ENCODE results near the gene SNRNP40.
"Not testable (repeated sequence)": the region's sequence is repeated elsewhere in the genome, so short reads cannot be mapped to it uniquely, and the experiment has no call there.

Gene SNRNP40

GRCh38 chr1:31308036-31308435 is 11.4 kb upstream of the SNRNP40 start:
- Histone ChIP-seq H3K9me3 (ENCODE audit: control insufficient read depth, insufficient read depth, low read length) (no peaks in the 10 kb centered on the region), H3K9ac (ENCODE audit: low read depth, low read length) (no peak overlapping the region), H3K36me3 (ENCODE audit: control insufficient read depth, insufficient read depth, low read length) (peaks cover 9% of the 10 kb centered on the region), H3K4me1 (ENCODE audit: control insufficient read depth, insufficient read depth, low read length) (no peaks in the 10 kb centered on the region), H3K4me3 (ENCODE audit: low read depth, low read length) (no peak overlapping the region), H3K27me3 (ENCODE audit: control insufficient read depth, insufficient read depth, low read length) (no peaks in the 10 kb centered on the region)

- peaks cover 9% of the 10 kb centered on the region for H3K36me3 ChIP-seq (ENCODE audit: control insufficient read depth, insufficient read depth, low read length)
- H3K4me1 ChIP-seq (ENCODE audit: control insufficient read depth, insufficient read depth, low read length), result no peaks in the 10 kb centered on the region
- no peaks in the 10 kb centered on the region for H3K9me3 ChIP-seq (ENCODE audit: control insufficient read depth, insufficient read depth, low read length)
- H3K27me3 ChIP-seq (ENCODE audit: control insufficient read depth, insufficient read depth, low read length), result no peaks in the 10 kb centered on the region
- no peak overlapping the region for H3K4me3 ChIP-seq (ENCODE audit: low read depth, low read length)
- H3K9ac ChIP-seq (ENCODE audit: low read depth, low read length), result no peak overlapping the region
Observed at GRCh38 chr1:31306278-31306677, 9.7 kb upstream of the SNRNP40 start.

GRCh38 chr1:31302709-31303441 is 6.3 kb upstream of the SNRNP40 start:
- Histone ChIP-seq H3K27me3 (ENCODE audit: control insufficient read depth, insufficient read depth, low read length) (no peaks in the 10 kb centered on the region), H3K4me1 (ENCODE audit: control insufficient read depth, insufficient read depth, low read length) (peaks cover 2% of the 10 kb centered on the region), H3K9ac (ENCODE audit: low read depth, low read length) (no peak overlapping the region), H3K9me3 (ENCODE audit: control insufficient read depth, insufficient read depth, low read length) (no peaks in the 10 kb centered on the region), H3K36me3 (ENCODE audit: control insufficient read depth, insufficient read depth, low read length) (no peaks in the 10 kb centered on the region), H3K4me3 (ENCODE audit: low read depth, low read length) (no peak overlapping the region)

- no peak overlapping the region for H3K4me3 ChIP-seq (ENCODE audit: low read depth, low read length)
- H3K9me3 ChIP-seq (ENCODE audit: control insufficient read depth, insufficient read depth, low read length), result no peaks in the 10 kb centered on the region
- no peak overlapping the region for H3K9ac ChIP-seq (ENCODE audit: low read depth, low read length)
- H3K4me1 ChIP-seq (ENCODE audit: control insufficient read depth, insufficient read depth, low read length), result peaks cover 8% of the 10 kb centered on the region
- H3K36me3 ChIP-seq (ENCODE audit: control insufficient read depth, insufficient read depth, low read length), result no peaks in the 10 kb centered on the region
- H3K27me3 ChIP-seq (ENCODE audit: control insufficient read depth, insufficient read depth, low read length), result no peaks in the 10 kb centered on the region
Observed at GRCh38 chr1:31300193-31300592, 3.6 kb upstream of the SNRNP40 start.

- no peaks in the 10 kb centered on the region for H3K9me3 ChIP-seq (ENCODE audit: control insufficient read depth, insufficient read depth, low read length)
- no peak overlapping the region for H3K9ac ChIP-seq (ENCODE audit: low read depth, low read length)
- H3K27me3 ChIP-seq (ENCODE audit: control insufficient read depth, insufficient read depth, low read length), result no peaks in the 10 kb centered on the region
- H3K4me1 ChIP-seq (ENCODE audit: control insufficient read depth, insufficient read depth, low read length), result peaks cover 8% of the 10 kb centered on the region
- no peak overlapping the region for H3K4me3 ChIP-seq (ENCODE audit: low read depth, low read length)
- H3K36me3 ChIP-seq (ENCODE audit: control insufficient read depth, insufficient read depth, low read length), result no peaks in the 10 kb centered on the region
Observed at GRCh38 chr1:31299365-31299764, 2.8 kb upstream of the SNRNP40 start.

GRCh38 chr1:31297277-31298247 is 974 bp upstream of the SNRNP40 start:
- Histone ChIP-seq H3K9me3 (ENCODE audit: control insufficient read depth, insufficient read depth, low read length) (no peaks in the 10 kb centered on the region), H3K36me3 (ENCODE audit: control insufficient read depth, insufficient read depth, low read length) (peaks cover 7% of the 10 kb centered on the region), H3K4me3 (ENCODE audit: low read depth, low read length) (peak overlapping the region; percentile 89), H3K4me1 (ENCODE audit: control insufficient read depth, insufficient read depth, low read length) (peaks cover 8% of the 10 kb centered on the region), H3K27me3 (ENCODE audit: control insufficient read depth, insufficient read depth, low read length) (no peaks in the 10 kb centered on the region), H3K9ac (ENCODE audit: low read depth, low read length) (peak overlapping the region; percentile 89)

- Histone ChIP-seq H3K9ac (ENCODE audit: low read depth, low read length) (peak overlapping the region; percentile 96), H3K4me3 (ENCODE audit: low read depth, low read length) (peak overlapping the region; percentile 76), H3K4me1 (ENCODE audit: control insufficient read depth, insufficient read depth, low read length) (peaks cover 8% of the 10 kb centered on the region), H3K27me3 (ENCODE audit: control insufficient read depth, insufficient read depth, low read length) (no peaks in the 10 kb centered on the region), H3K9me3 (ENCODE audit: control insufficient read depth, insufficient read depth, low read length) (no peaks in the 10 kb centered on the region), H3K36me3 (ENCODE audit: control insufficient read depth, insufficient read depth, low read length) (peaks cover 18% of the 10 kb centered on the region)
Observed at GRCh38 chr1:31295874-31296485, 608 bp downstream of the SNRNP40 start.

- Histone ChIP-seq H3K9me3 (ENCODE audit: control insufficient read depth, insufficient read depth, low read length) (no peaks in the 10 kb centered on the region), H3K9ac (ENCODE audit: low read depth, low read length) (no peak overlapping the region), H3K4me1 (ENCODE audit: control insufficient read depth, insufficient read depth, low read length) (no peaks in the 10 kb centered on the region), H3K27me3 (ENCODE audit: control insufficient read depth, insufficient read depth, low read length) (no peaks in the 10 kb centered on the region), H3K36me3 (ENCODE audit: control insufficient read depth, insufficient read depth, low read length) (peaks cover 31% of the 10 kb centered on the region), H3K4me3 (ENCODE audit: low read depth, low read length) (no peak overlapping the region)
Observed at GRCh38 chr1:31289021-31289420, 7.6 kb downstream of the SNRNP40 start.

GRCh38 chr1:31287791-31288190 is 8.8 kb downstream of the SNRNP40 start:
- H3K9ac ChIP-seq (ENCODE audit: low read depth, low read length); H3K4me3 ChIP-seq (ENCODE audit: low read depth, low read length); H3K9me3 ChIP-seq (ENCODE audit: control insufficient read depth, insufficient read depth, low read length); H3K4me1 ChIP-seq (ENCODE audit: control insufficient read depth, insufficient read depth, low read length); H3K27me3 ChIP-seq (ENCODE audit: control insufficient read depth, insufficient read depth, low read length): not testable (repeated sequence)
- peaks cover 26% of the 10 kb centered on the region for H3K36me3 ChIP-seq (ENCODE audit: control insufficient read depth, insufficient read depth, low read length)

- not testable (repeated sequence) for H3K9ac ChIP-seq (ENCODE audit: low read depth, low read length); H3K9me3 ChIP-seq (ENCODE audit: control insufficient read depth, insufficient read depth, low read length); H3K27me3 ChIP-seq (ENCODE audit: control insufficient read depth, insufficient read depth, low read length); H3K4me1 ChIP-seq (ENCODE audit: control insufficient read depth, insufficient read depth, low read length); H3K4me3 ChIP-seq (ENCODE audit: low read depth, low read length)
- peaks cover 27% of the 10 kb centered on the region for H3K36me3 ChIP-seq (ENCODE audit: control insufficient read depth, insufficient read depth, low read length)
Observed at GRCh38 chr1:31282426-31282825, 14.2 kb downstream of the SNRNP40 start.

- H3K4me3 ChIP-seq (ENCODE audit: low read depth, low read length), result no peak overlapping the region
- H3K9ac ChIP-seq (ENCODE audit: low read depth, low read length), result no peak overlapping the region
- H3K36me3 ChIP-seq (ENCODE audit: control insufficient read depth, insufficient read depth, low read length), result peaks cover 35% of the 10 kb centered on the region
- H3K4me1 ChIP-seq (ENCODE audit: control insufficient read depth, insufficient read depth, low read length), result no peaks in the 10 kb centered on the region
- no peaks in the 10 kb centered on the region for H3K27me3 ChIP-seq (ENCODE audit: control insufficient read depth, insufficient read depth, low read length)
- no peaks in the 10 kb centered on the region for H3K9me3 ChIP-seq (ENCODE audit: control insufficient read depth, insufficient read depth, low read length)
Observed at GRCh38 chr1:31273619-31274018, 23.0 kb downstream of the SNRNP40 start.

Data from iPS-15b (cell line).